ENCODE measurements around the gene L3MBTL4. TPM values are rescaled to one million over a fixed set of nuclear protein-coding genes. Genes with fewer than 3 reads are reported as not detected.

L3MBTL4 gene
- total RNA-seq, 1 experiment from 2014 or later, result not detected

DNA sequence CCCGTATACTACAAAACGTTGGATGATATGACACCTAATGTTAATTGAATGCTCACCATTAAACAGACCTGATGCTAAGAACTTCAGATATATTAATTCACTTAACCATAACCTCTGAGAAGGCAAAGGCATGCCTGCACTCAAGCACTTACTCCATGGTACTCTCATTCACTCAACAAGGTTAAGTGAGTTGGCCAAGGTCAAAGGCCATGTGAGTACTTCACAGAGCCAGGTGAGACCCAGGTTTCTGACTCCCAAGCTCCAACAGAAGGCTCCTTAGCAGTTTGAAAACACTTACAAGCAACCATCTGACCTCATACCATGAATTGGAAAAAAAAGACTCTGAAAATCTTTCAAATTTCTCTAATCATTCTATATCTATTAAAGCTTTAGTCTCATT is 198.8 kb downstream of the L3MBTL4 start:
- intact Hi-C loops (cut with micrococcal nuclease; ENCODE audit: unreplicated experiment), result no loop called here
- no peak for TF ChIP-seq EZH2 (IDR thresholded peaks at IDR 0.05; ENCODE audit: low read depth)
- TF ChIP-seq, protein P1, sequence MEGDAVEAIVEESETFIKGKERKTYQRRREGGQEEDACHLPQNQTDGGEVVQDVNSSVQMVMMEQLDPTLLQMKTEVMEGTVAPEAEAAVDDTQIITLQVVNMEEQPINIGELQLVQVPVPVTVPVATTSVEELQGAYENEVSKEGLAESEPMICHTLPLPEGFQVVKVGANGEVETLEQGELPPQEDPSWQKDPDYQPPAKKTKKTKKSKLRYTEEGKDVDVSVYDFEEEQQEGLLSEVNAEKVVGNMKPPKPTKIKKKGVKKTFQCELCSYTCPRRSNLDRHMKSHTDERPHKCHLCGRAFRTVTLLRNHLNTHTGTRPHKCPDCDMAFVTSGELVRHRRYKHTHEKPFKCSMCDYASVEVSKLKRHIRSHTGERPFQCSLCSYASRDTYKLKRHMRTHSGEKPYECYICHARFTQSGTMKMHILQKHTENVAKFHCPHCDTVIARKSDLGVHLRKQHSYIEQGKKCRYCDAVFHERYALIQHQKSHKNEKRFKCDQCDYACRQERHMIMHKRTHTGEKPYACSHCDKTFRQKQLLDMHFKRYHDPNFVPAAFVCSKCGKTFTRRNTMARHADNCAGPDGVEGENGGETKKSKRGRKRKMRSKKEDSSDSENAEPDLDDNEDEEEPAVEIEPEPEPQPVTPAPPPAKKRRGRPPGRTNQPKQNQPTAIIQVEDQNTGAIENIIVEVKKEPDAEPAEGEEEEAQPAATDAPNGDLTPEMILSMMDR (conservative IDR thresholded peaks at IDR 0.05), result no peak
- Histone ChIP-seq H3K36me3 (ENCODE audit: low read depth) (no peaks in the 10 kb centered on the region), H3F3A (ENCODE audit: insufficient read depth, low read depth) (no peaks in the 10 kb centered on the region), H3K27me3 (ENCODE audit: insufficient read depth, low read depth) (no peaks in the 10 kb centered on the region), H3K9me3 (ENCODE audit: insufficient read depth, low read depth) (no peaks in the 10 kb centered on the region), H3K27ac (no peak overlapping the region), H3K4me1 (replicated peaks; ENCODE audit: insufficient read depth) (no peaks in the 10 kb centered on the region), H4K20me1 (ENCODE audit: insufficient read depth) (no peaks in the 10 kb centered on the region), H3K4me2 (no peak overlapping the region), H3K79me2 (ENCODE audit: low read depth) (no peaks in the 10 kb centered on the region), H3K4me3 (no peak overlapping the region), H3K9me2 (ENCODE audit: insufficient read depth) (no peaks in the 10 kb centered on the region), H2AFZ (no peak overlapping the region)
- ChIA-PET POLR2A (ENCODE audit: unreplicated experiment) (no interaction called here), CTCF (no interaction called here)
- no peak for DNase-seq
- no TSS peak for BruUV-seq (replicated peaks)

DNA sequence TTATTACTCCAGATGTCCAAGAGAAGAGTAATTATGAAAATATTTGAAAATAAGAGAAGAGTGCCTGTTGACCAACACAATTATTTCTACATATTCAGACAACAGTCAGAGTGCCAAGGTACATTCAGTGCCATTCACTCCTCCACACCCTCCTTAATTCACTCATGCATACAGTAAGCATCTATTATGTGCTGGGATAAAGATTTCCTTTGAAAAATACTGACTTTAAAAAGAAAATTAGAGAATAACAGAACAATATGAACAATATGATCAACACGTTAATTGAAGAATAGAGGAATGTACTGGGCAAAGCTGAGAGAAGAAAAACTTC is 203.6 kb downstream of the L3MBTL4 start:
- H3K4me1 ChIP-seq (replicated peaks; ENCODE audit: insufficient read depth), result no peaks in the 10 kb centered on the region
- no peak for DNase-seq
- H3K4me2 ChIP-seq, result no peak overlapping the region
- H3K9me2 ChIP-seq (ENCODE audit: insufficient read depth), result no peaks in the 10 kb centered on the region
- ChIA-PET CTCF (no interaction called here), POLR2A (ENCODE audit: unreplicated experiment) (no interaction called here)
- H3K4me3 ChIP-seq, result no peak overlapping the region
- no peaks in the 10 kb centered on the region for H3K9me3 ChIP-seq (ENCODE audit: insufficient read depth, low read depth)
- TF ChIP-seq, protein P1 (conservative IDR thresholded peaks at IDR 0.05), result no peak
- TF ChIP-seq EZH2 (IDR thresholded peaks at IDR 0.05; ENCODE audit: low read depth), result no peak
- H3K79me2 ChIP-seq (ENCODE audit: low read depth), result no peaks in the 10 kb centered on the region
- H3F3A ChIP-seq (ENCODE audit: insufficient read depth, low read depth), result no peaks in the 10 kb centered on the region
- H2AFZ ChIP-seq, result no peak overlapping the region
- no TSS peak for BruUV-seq (replicated peaks)
- no peaks in the 10 kb centered on the region for H4K20me1 ChIP-seq (ENCODE audit: insufficient read depth)
- H3K27me3 ChIP-seq (ENCODE audit: insufficient read depth, low read depth), result no peaks in the 10 kb centered on the region
- no peaks in the 10 kb centered on the region for H3K36me3 ChIP-seq (ENCODE audit: low read depth)
- H3K27ac ChIP-seq, result no peak overlapping the region
- intact Hi-C loops (cut with micrococcal nuclease; ENCODE audit: unreplicated experiment), result no loop called here

DNA sequence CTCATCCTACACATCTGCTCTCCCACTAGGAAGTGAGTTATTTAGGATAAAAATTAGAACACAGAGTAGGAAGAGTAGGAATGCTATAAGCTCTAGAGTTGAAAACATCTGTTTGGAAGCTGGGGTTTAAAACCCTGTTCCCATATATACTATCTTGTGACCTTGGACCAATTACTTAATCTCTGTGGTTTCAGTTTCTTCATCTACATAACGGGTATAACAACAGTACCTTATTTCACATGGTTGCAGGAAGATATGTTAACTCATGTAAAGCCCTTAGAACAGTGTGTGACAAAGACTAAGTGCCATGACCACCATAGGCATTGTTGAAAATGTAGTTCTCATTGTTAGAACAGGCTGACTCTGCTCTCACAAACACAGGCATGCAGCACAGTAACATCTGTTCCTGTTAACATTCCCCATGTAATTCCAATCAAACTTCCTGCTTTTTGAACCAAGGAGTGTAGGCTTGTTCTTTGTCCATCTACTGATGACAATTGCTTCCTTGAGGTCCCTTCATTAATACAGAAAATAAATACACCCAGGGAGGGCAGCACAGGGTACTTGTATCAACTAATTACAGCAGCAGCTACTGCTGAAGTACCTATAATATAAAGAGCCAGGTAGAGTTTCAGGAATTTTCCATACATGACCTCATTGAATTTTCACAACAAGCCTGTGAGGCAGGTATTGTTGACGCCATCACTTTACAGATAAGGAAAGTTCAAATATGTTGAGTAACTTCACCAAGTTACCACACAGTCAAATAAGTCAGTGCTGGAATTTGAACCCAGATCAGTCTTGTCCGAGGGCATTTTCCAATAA is 204.2 kb downstream of the L3MBTL4 start:
- CTCF ChIA-PET, result no interaction called here
- no TSS peak for BruUV-seq (replicated peaks)

More for the DNA sequence above, 204.2 kb downstream of the L3MBTL4 start:
- no peaks in the 10 kb centered on the region for H4K20me1 ChIP-seq (ENCODE audit: insufficient read depth)
- H3K36me3 ChIP-seq (ENCODE audit: low read depth), result no peaks in the 10 kb centered on the region
- no peaks in the 10 kb centered on the region for H3K9me3 ChIP-seq (ENCODE audit: insufficient read depth, low read depth)
- POLR2A ChIA-PET (ENCODE audit: unreplicated experiment), result no interaction called here
- no peaks in the 10 kb centered on the region for H3K4me1 ChIP-seq (replicated peaks; ENCODE audit: insufficient read depth)
- H3K4me2 ChIP-seq, result no peak overlapping the region
- DNase-seq, result no peak
- intact Hi-C loops (cut with micrococcal nuclease; ENCODE audit: unreplicated experiment), result no loop called here
- TF ChIP-seq EZH2 (IDR thresholded peaks at IDR 0.05; ENCODE audit: low read depth), result no peak
- TF ChIP-seq, protein P1 (conservative IDR thresholded peaks at IDR 0.05), result no peak
- no peak overlapping the region for H3K4me3 ChIP-seq
- H3F3A ChIP-seq (ENCODE audit: insufficient read depth, low read depth), result no peaks in the 10 kb centered on the region
- H3K27ac ChIP-seq, result no peak overlapping the region
- no peaks in the 10 kb centered on the region for H3K79me2 ChIP-seq (ENCODE audit: low read depth)
- no peaks in the 10 kb centered on the region for H3K27me3 ChIP-seq (ENCODE audit: insufficient read depth, low read depth)
- no peak overlapping the region for H2AFZ ChIP-seq
- H3K9me2 ChIP-seq (ENCODE audit: insufficient read depth), result no peaks in the 10 kb centered on the region
